H1 (cell line): ENCODE measurements around the gene CFAP54. TPM values are rescaled to one million over a fixed set of nuclear protein-coding genes. Genes with fewer than 3 reads are reported as not detected.

ENCODE experiments used
- CTCF ChIA-PET: fragments of 300-600 bp; sonication (Branson Sonifier 250); formaldehyde crosslinking; loops from one replicate; lab custom pipeline; 2021; ENCODE audit not compliant: partially characterized antibody; lab: Charles Lee
- POLR2A ChIA-PET: fragments of 300-600 bp; sonication (Branson Sonifier 250); formaldehyde crosslinking; loops from one replicate; lab custom pipeline; 2021; ENCODE audit warnings: inconsistent platforms; ENCODE audit not compliant: partially characterized antibody; lab: Charles Lee
- DNase-seq, 2 experiments: peaks; one replicate each; pipeline versions ENCODE4 v3.0.0 to v3.0.0-alpha.2; 2010 to 2022; ENCODE audit warnings: low spot score in 2 of 2, low read depth in 1 of 2, mixed read lengths in 1 of 2
- FAIRE-seq: peaks from 2 replicates; lab custom pipeline; 2011; peaks lifted over from hg19 to GRCh38; lab: Jason Lieb, UNC
- H2AFZ ChIP-seq: 2 replicates; pipeline ENCODE4 v1.8.1; 2012; ENCODE audit warnings: low read length, inconsistent platforms
- H2AK5ac ChIP-seq: 2 replicates; pipeline ENCODE4 v1.6.1; 2013; ENCODE audit warnings: low read depth, low read length
- H2BK120ac ChIP-seq: replicated peaks from 2 replicates; pipeline ENCODE3; 2013; ENCODE audit warnings: low read depth, low read length, inconsistent platforms
- H2BK12ac ChIP-seq: 2 replicates; pipeline ENCODE4 v1.6.1; 2013; ENCODE audit warnings: low read depth, low read length
- H2BK15ac ChIP-seq: 2 replicates; pipeline ENCODE4 v1.6.1; 2013; ENCODE audit warnings: low read length
- H2BK20ac ChIP-seq: 2 replicates; pipeline ENCODE4 v1.6.1; 2013; ENCODE audit warnings: low read length
- H2BK5ac ChIP-seq: 2 replicates; pipeline ENCODE4 v1.6.1; 2013; ENCODE audit warnings: low read depth, low read length
- H3K14ac ChIP-seq: 2 replicates; pipeline ENCODE4 v1.6.1; 2013; ENCODE audit warnings: inconsistent platforms; ENCODE audit not compliant: insufficient read length
- H3K18ac ChIP-seq: 2 replicates; pipeline ENCODE4 v1.6.1; 2013; ENCODE audit warnings: low read length; ENCODE audit errors: extremely low read depth
- H3K23ac ChIP-seq: 2 replicates; pipeline ENCODE4 v1.6.1; 2013; ENCODE audit warnings: inconsistent platforms; ENCODE audit not compliant: insufficient read length
- H3K23me2 ChIP-seq: 2 replicates; pipeline ENCODE4 v1.6.1; 2013; ENCODE audit warnings: low read depth, low read length
- H3K27ac ChIP-seq: 2 replicates; pipeline ENCODE4 v1.6.1; 2011; ENCODE audit warnings: low read depth, low read length, inconsistent platforms
- H3K27me3 ChIP-seq, 4 experiments: replicated peaks in 1 of 4; 1 replicate in 1 of 4; 2 replicates in 3 of 4; pipeline versions ENCODE4 v1.6.1 to v1.8.1; 2011 to 2013; ENCODE audit warnings: low read length in 3 of 4, mild to moderate bottlenecking in 3 of 4, inconsistent platforms in 2 of 4, mixed read lengths in 2 of 4, moderate library complexity in 1 of 4; ENCODE audit not compliant: control insufficient read depth in 3 of 4, insufficient read depth in 3 of 4; ENCODE audit errors: extremely low read depth in 1 of 4
- H3K36me3 ChIP-seq, 4 experiments: 2 replicates each; pipeline versions ENCODE4 v1.6.1 to v1.8.1; 2011 to 2013; ENCODE audit warnings: mild to moderate bottlenecking in 4 of 4, low read length in 3 of 4, moderate library complexity in 2 of 4, control low read depth in 1 of 4, inconsistent platforms in 1 of 4; ENCODE audit not compliant: insufficient read depth in 4 of 4, control insufficient read depth in 2 of 4
- H3K4ac ChIP-seq: replicated peaks from 2 replicates; pipeline ENCODE3; 2013; ENCODE audit warnings: low read length, low read depth, mixed read lengths, inconsistent platforms; ENCODE audit not compliant: insufficient read length
- H3K4me1 ChIP-seq, 4 experiments: replicated peaks in 1 of 4; 1 replicate in 1 of 4; 2 replicates in 3 of 4; pipeline versions ENCODE4 v1.6.1 to v1.8.1; 2011 to 2013; ENCODE audit warnings: low read length in 3 of 4, inconsistent platforms in 2 of 4, mixed read lengths in 1 of 4; ENCODE audit not compliant: insufficient read depth in 4 of 4, control insufficient read depth in 3 of 4
- H3K4me2 ChIP-seq, 2 experiments: 2 replicates each; pipeline versions ENCODE4 v1.6.1 to v1.8.1; 2011 to 2013; ENCODE audit warnings: low read depth in 2 of 2, low read length in 2 of 2, control low read depth in 1 of 2, inconsistent platforms in 1 of 2, mild to moderate bottlenecking in 1 of 2; ENCODE audit not compliant: insufficient read depth in 1 of 2
- H3K4me3 ChIP-seq, 4 experiments: fragments of 200-600, 300-600 bp in 1 of 4; sonication (generic), shearing (Covaris generic), sonication (Bioruptor Twin) in 1 of 4; 2 replicates each; pipeline versions ENCODE4 v1.5.1 to v1.8.1; 2011 to 2016; ENCODE audit warnings: low read length in 4 of 4, low read depth in 3 of 4, control low read depth in 2 of 4, inconsistent platforms in 2 of 4, mild to moderate bottlenecking in 2 of 4, mixed read lengths in 1 of 4, moderate library complexity in 1 of 4; ENCODE audit not compliant: insufficient read depth in 2 of 4; ENCODE audit errors: extremely low read depth in 1 of 4
- H3K56ac ChIP-seq: replicated peaks from 2 replicates; pipeline ENCODE3; 2013; ENCODE audit warnings: low read depth, mild to moderate bottlenecking, mixed read lengths, low read length, inconsistent platforms; ENCODE audit not compliant: insufficient read length
- H3K79me1 ChIP-seq: 2 replicates; pipeline ENCODE4 v1.6.1; 2013; ENCODE audit warnings: low read depth, low read length, control low read depth
- H3K79me2 ChIP-seq, 2 experiments: 2 replicates each; pipeline versions ENCODE4 v1.6.1 to v1.8.1; 2012 to 2013; ENCODE audit warnings: low read length in 2 of 2, mild to moderate bottlenecking in 2 of 2, inconsistent platforms in 1 of 2; ENCODE audit not compliant: insufficient read depth in 2 of 2, control insufficient read depth in 1 of 2
- H3K9ac ChIP-seq, 4 experiments: replicated peaks in 1 of 4; 1 replicate in 1 of 4; 2 replicates in 3 of 4; pipeline versions ENCODE4 v1.6.1 to v1.8.1; 2011 to 2013; ENCODE audit warnings: low read depth in 3 of 4, low read length in 3 of 4, control low read depth in 2 of 4, mild to moderate bottlenecking in 2 of 4, moderate library complexity in 2 of 4, inconsistent platforms in 1 of 4; ENCODE audit errors: extremely low read depth in 1 of 4
- H3K9me3 ChIP-seq, 2 experiments: 2 replicates each; pipeline versions ENCODE4 v1.6.1 to v1.8.1; 2012 to 2013; ENCODE audit warnings: mild to moderate bottlenecking in 2 of 2, moderate library complexity in 2 of 2, control low read depth in 1 of 2, inconsistent platforms in 1 of 2, low read depth in 1 of 2, low read length in 1 of 2, mixed read lengths in 1 of 2; ENCODE audit not compliant: insufficient read depth in 2 of 2
- H4K20me1 ChIP-seq, 2 experiments: replicated peaks in 1 of 2; 2 replicates each; pipeline versions ENCODE3 to v1.8.1; 2011 to 2013; ENCODE audit warnings: inconsistent platforms in 2 of 2, low read length in 2 of 2, mild to moderate bottlenecking in 1 of 2; ENCODE audit not compliant: insufficient read depth in 2 of 2, control insufficient read depth in 1 of 2
- H4K5ac ChIP-seq: 2 replicates; pipeline ENCODE4 v1.6.1; 2013; ENCODE audit warnings: low read length, low read depth, mixed read lengths, inconsistent platforms; ENCODE audit not compliant: insufficient read length
- H4K8ac ChIP-seq: 2 replicates; pipeline ENCODE4 v1.8.0; 2013; ENCODE audit warnings: mild to moderate bottlenecking, moderate library complexity, low read length, inconsistent platforms; ENCODE audit not compliant: insufficient read depth; ENCODE audit errors: extremely low read depth
- H4K91ac ChIP-seq: replicated peaks from 2 replicates; pipeline ENCODE3; 2013; ENCODE audit warnings: low read length, mixed read lengths, inconsistent platforms; ENCODE audit not compliant: insufficient read length
- TAF1 ChIP-seq: IDR thresholded peaks from 2 replicates; pipeline ENCODE4 v1.6.1; 2011; ENCODE audit warnings: mild to moderate bottlenecking, low read depth, low read length
- WGBS, 2 experiments: shearing (Covaris generic) in 1 of 2; methylation state at CpG; one replicate each; pipeline versions ENCODE4 v1.1.6 to v1.1.7; 2013 to 2015; ENCODE audit warnings: low lambda C conversion rate in 2 of 2, mixed read lengths in 2 of 2, inconsistent platforms in 1 of 2, low coverage in 1 of 2, missing lambda C conversion rate in 1 of 2; ENCODE audit not compliant: insufficient replicate concordance in 2 of 2, insufficient coverage in 1 of 2, insufficient read length in 1 of 2; ENCODE audit errors: extremely low coverage in 1 of 2, missing lambda C conversion rate in 1 of 2; 5-methylcytosine and 5-hydroxymethylcytosine counted together
- polyA plus RNA-seq, 7 experiments: library from polyadenylated mRNA; depleted of rRNA in 3 of 7; stranded (reverse) in 5 of 7; unstranded in 2 of 7; fragments of >200 nt in 5 of 7; fragments of 200-250 nt in 2 of 7; gene quantifications; 1 replicate in 5 of 7; 2 replicates in 1 of 7; 4 replicates in 1 of 7; pipeline versions ENCODE4 v1.2.1 to v1.2.3, GENCODE V29; 2011 to 2013; ENCODE audit warnings: missing spikeins in 2 of 7, mixed read lengths in 2 of 7
- total RNA-seq: library from RNA; stranded (reverse); fragmentation: NEBNext Ultra II Directional; extraction: Animal tissue kit (Norgen Biotek cat#: 25700); gene quantifications from 2 replicates; pipeline ENCODE4 v1.2.1, GENCODE V29; 2021

CFAP54 gene
- total and polyA plus RNA-seq, 2 of the 8 experiments (the other 6 are each of a cell fraction or from before 2014, with no cell fraction given) = 0.17 to 0.33 TPM

DNA sequence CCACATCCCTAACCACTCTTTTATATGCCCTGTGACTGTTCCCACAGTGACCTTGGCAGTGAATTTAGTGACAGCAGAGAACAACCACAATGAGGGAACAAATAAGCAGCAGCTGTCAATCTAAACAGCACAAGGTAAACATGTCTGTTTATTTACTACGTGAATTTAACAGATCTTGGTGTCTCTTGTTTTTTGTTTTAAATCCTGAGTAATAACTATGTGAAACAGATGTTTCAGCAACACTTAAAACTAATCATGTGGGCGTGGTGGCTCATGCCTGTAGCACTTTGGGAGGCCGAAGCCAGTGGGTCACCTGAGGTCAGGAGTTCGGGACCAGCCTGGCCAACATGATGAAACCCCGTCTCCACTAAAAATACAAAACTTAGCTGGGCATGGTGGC, 17.0 kb upstream of the CFAP54 start:
- Histone ChIP-seq H3K14ac (no peak overlapping the region), H3K4me1 (no peaks in the 10 kb centered on the region), H3K4ac (no peak overlapping the region), H3K56ac (no peak overlapping the region), H4K8ac (no peak overlapping the region), H3K4me3 (no peak overlapping the region), H3K79me2 (no peaks in the 10 kb centered on the region), H2BK5ac (no peak overlapping the region), H3K9ac (no peak overlapping the region), H3K9me3 (no peaks in the 10 kb centered on the region), H3K36me3 (no peaks in the 10 kb centered on the region), H4K91ac (no peak overlapping the region), H2BK12ac (no peak overlapping the region), H3K23me2 (no peaks in the 10 kb centered on the region), H2AFZ (no peak overlapping the region), H3K79me1 (no peaks in the 10 kb centered on the region), H2AK5ac (no peak overlapping the region), H3K23ac (no peak overlapping the region), H3K27ac (no peak overlapping the region), H2BK20ac (no peak overlapping the region), H4K5ac (no peak overlapping the region), H3K4me2 (no peak overlapping the region), H3K27me3 (no peaks in the 10 kb centered on the region), H4K20me1 (no peaks in the 10 kb centered on the region), H2BK15ac (no peak overlapping the region), H3K18ac (no peak overlapping the region), H2BK120ac (no peak overlapping the region)
- no peak for DNase-seq
- WGBS, 2 experiments = 93% methylated on average over 5 of the region's 5 CpGs; no CpG with 5 or more reads in 1 of the 2 experiments
- ChIA-PET CTCF (interaction anchor here (0.7 kb wide), 1 partner anchor 470 kb away, joined by 3 read pairs; no protein-coding TSS in a partner anchor), POLR2A (no interaction called here)
- TF ChIP-seq TAF1 = no peak
- no peak for FAIRE-seq
